CD4-positive, alpha-beta memory T cell (primary cell): Measurements from ENCODE around the gene CD2AP. TPM values are rescaled to one million over a fixed set of nuclear protein-coding genes. Genes with fewer than 3 reads are reported as not detected.
"Not testable (repeated sequence)": the region's sequence is repeated elsewhere in the genome, so short reads cannot be mapped to it uniquely, and the experiment has no call there.

Experiments
- CTCF ChIA-PET: fragments of 350-600 bp; sonication (Branson Sonifier 250); formaldehyde crosslinking; loops from one replicate; lab custom pipeline; 2021; ENCODE audit warnings: inconsistent platforms; ENCODE audit not compliant: partially characterized antibody; lab: Charles Lee
- POLR2A ChIA-PET: fragments of 350-600 bp; sonication (Branson Sonifier 250); formaldehyde crosslinking; loops from one replicate; lab custom pipeline; 2021; ENCODE audit not compliant: partially characterized antibody; lab: Charles Lee
- DNase-seq, 5 donors: peaks; one replicate each; pipeline versions ENCODE4 v3.0.0 to v3.0.0-alpha.2; 2020 to 2022; ENCODE audit warnings: mixed read lengths in 1 of 5
- H3K27ac ChIP-seq: one replicate; pipeline ENCODE4 v1.7.0; 2013; ENCODE audit warnings: low read depth, low read length
- H3K27me3 ChIP-seq: 2 replicates; pipeline ENCODE4 v1.7.0; 2013; ENCODE audit warnings: mild to moderate bottlenecking, low read length, moderate library complexity; ENCODE audit not compliant: insufficient read depth
- H3K36me3 ChIP-seq: 2 replicates; pipeline ENCODE4 v1.7.0; 2013; ENCODE audit warnings: mild to moderate bottlenecking, low read length, moderate library complexity; ENCODE audit not compliant: insufficient read depth
- H3K4me1 ChIP-seq: 2 replicates; pipeline ENCODE4 v1.7.0; 2013; ENCODE audit warnings: mild to moderate bottlenecking, low read length, moderate library complexity; ENCODE audit not compliant: insufficient read depth
- H3K4me3 ChIP-seq, 2 donors: one replicate each; pipeline ENCODE4 v1.7.0; 2013; ENCODE audit warnings: low read length in 2 of 2, mild to moderate bottlenecking in 1 of 2
- H3K9me3 ChIP-seq, 2 donors: one replicate each; pipeline ENCODE4 v1.7.0; 2013; ENCODE audit warnings: low read length in 2 of 2, control low read depth in 1 of 2; ENCODE audit not compliant: control insufficient read depth in 1 of 2
- H3K27ac Mint-ChIP-seq, 7 donors: one replicate each; pipeline ENCODE4 v1.8.0; 2020 to 2021; ENCODE audit warnings: mixed read lengths in 7 of 7, mild to moderate bottlenecking in 6 of 7, inconsistent platforms in 3 of 7, moderate library complexity in 3 of 7
- H3K27me3 Mint-ChIP-seq, 2 donors: one replicate each; pipeline ENCODE4 v1.8.0; 2020 to 2021; ENCODE audit warnings: mixed read lengths in 2 of 2
- H3K36me3 Mint-ChIP-seq, 2 donors: one replicate each; pipeline ENCODE4 v1.8.0; 2020 to 2021; ENCODE audit warnings: mixed read lengths in 2 of 2, inconsistent platforms in 1 of 2, mild to moderate bottlenecking in 1 of 2
- H3K4me1 Mint-ChIP-seq, 4 donors: one replicate each; pipeline ENCODE4 v1.8.0; 2020 to 2021; ENCODE audit warnings: mixed read lengths in 4 of 4, mild to moderate bottlenecking in 1 of 4
- H3K4me3 Mint-ChIP-seq, 8 donors: one replicate each; pipeline ENCODE4 v1.8.0; 2020 to 2021; ENCODE audit warnings: mixed read lengths in 8 of 8, mild to moderate bottlenecking in 7 of 8, moderate library complexity in 6 of 8, inconsistent platforms in 3 of 8
- H3K9me3 Mint-ChIP-seq, 8 donors: one replicate each; pipeline ENCODE4 v1.8.0; 2020 to 2021; ENCODE audit warnings: mixed read lengths in 8 of 8, mild to moderate bottlenecking in 5 of 8, inconsistent platforms in 3 of 8, moderate library complexity in 1 of 8
- intact Hi-C: fragments of 100-400 bp; cut with micrococcal nuclease; formaldehyde crosslinking; loops from one replicate; pipeline ENCODE4 v1.15.1; 2023
- polyA plus RNA-seq, 2 donors: library from polyadenylated mRNA; unstranded; fragments of 300-500 nt; fragmentation: Illumina TruSeq; gene quantifications; one replicate each; pipeline ENCODE4 v1.2.3, GENCODE V29; 2021
- total RNA-seq, 2 experiments: library from RNA; stranded (reverse); gene quantifications; one replicate each; pipeline ENCODE4 v1.2.3, GENCODE V29; 2021

CD2AP gene
- total and polyA plus RNA-seq, 4 experiments from 2014 or later = 3.5 to 25.8 (median 17.1) TPM

DNA sequence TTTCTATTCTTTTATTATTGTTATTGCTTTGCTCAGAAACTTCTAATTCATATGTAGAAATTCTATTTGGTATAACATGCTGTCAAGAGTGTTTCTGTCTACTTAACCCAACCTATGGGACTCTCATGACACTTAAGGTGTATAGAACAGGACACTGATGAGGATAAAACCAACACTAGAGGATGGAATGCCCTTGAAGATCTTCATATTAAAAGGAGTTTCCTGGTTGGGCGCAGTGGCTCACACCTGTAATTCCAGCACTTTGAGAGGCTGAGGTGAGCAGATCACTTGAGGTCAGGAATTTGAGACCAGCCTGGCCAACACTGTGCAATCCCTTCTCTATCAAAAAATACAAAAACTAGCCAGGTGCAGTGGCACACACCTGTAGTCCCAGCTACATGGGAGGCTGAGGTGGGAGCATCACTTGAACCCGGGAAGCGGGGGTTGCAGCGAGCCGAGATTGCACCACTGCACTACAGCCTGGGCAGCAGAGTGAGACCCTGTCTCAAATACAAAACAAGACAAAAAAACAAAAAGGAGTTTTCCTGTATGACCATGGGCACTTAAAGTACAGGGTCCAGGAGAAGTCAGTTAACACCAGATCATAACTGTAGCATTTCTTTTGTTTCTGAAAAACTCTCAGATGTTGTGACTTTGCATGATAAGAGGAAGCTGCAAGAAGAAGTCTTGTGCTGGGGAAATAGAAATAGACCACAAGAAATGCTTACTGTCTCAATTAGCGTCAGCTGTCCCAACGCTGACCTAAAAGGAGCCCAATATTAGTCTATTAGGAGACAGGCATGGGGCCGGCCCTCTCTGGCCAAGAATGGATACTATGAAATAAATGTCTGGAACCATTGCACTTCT lies 38.9 kb upstream of the CD2AP start:
- Mint-ChIP-seq H3K9me3 (peaks cover 0 to 6% (median 0%) of the 10 kb centered on the region in 8 donors), H3K4me1 (peaks cover 0 to 3% (median 0%) of the 10 kb centered on the region in 4 donors), H3K27me3 (peaks cover 1 to 2% of the 10 kb centered on the region in 2 donors), H3K27ac (no peak overlapping the region), H3K36me3 (no peaks in the 10 kb centered on the region), H3K4me3 (no peak overlapping the region)
- H3K4me1 ChIP-seq = no peaks in the 10 kb centered on the region
- POLR2A ChIA-PET = no interaction called here
- no peak for DNase-seq
- intact Hi-C loops = no loop called here
- no peaks in the 10 kb centered on the region for H3K36me3 ChIP-seq
- H3K4me3 ChIP-seq = no peak overlapping the region
- no peaks in the 10 kb centered on the region for H3K9me3 ChIP-seq
- no peaks in the 10 kb centered on the region for H3K27me3 ChIP-seq
- CTCF ChIA-PET = no interaction called here
- H3K27ac ChIP-seq = no peak overlapping the region

DNA sequence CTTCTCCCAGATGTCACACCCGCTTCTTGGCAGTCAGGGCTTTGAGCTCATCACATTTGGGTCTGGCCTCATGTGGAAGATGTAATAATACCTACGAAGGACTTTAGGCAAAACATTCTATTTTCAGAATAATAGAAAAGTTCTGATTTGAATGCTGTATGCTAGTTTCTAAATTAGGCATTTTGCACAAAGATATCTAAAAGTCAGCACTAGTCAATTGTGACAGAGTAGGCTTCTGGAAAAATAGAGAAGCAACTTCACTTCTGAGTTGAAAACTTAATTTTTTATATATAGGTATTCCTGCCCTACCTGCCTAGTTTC lies 38.3 kb upstream of the CD2AP start:
- no peaks in the 10 kb centered on the region for H3K27me3 ChIP-seq
- H3K36me3 ChIP-seq = no peaks in the 10 kb centered on the region
- H3K9me3 Mint-ChIP-seq = peaks cover 0 to 6% (median 0%) of the 10 kb centered on the region in 8 donors
- H3K4me3 Mint-ChIP-seq = no peak overlapping the region
- no peak for DNase-seq
- CTCF ChIA-PET = no interaction called here
- POLR2A ChIA-PET = no interaction called here
- H3K27ac Mint-ChIP-seq = no peak overlapping the region
- peaks cover 0 to 3% (median 0%) of the 10 kb centered on the region in 4 donors for H3K4me1 Mint-ChIP-seq
- H3K9me3 ChIP-seq = no peaks in the 10 kb centered on the region
- no peaks in the 10 kb centered on the region for H3K4me1 ChIP-seq
- H3K36me3 Mint-ChIP-seq = no peaks in the 10 kb centered on the region
- no peak overlapping the region for H3K27ac ChIP-seq
- intact Hi-C loops = no loop called here
- H3K4me3 ChIP-seq = no peak overlapping the region
- H3K27me3 Mint-ChIP-seq = peaks cover 1 to 2% of the 10 kb centered on the region in 2 donors

DNA sequence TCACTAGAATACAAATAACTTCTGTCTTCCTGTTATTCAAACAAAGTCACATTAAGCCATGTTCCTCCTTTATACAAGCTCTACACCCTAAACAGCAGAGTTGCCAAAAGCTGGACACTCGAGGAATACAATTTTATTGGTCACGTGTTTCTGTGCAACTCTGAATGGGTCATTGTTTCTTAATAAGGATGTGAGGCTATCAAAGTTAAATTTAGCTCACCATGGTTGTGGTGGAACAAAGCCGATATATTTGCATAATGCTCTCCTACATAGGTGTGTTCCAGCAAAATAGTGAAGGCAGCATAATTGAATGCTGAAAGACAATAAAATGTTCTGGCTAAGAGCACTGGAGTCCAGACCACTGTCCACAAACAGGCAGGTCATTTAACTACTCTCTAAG lies 36.9 kb upstream of the CD2AP start:
- H3K4me3 ChIP-seq = no peak overlapping the region
- no peak for DNase-seq
- no peak overlapping the region for H3K27ac ChIP-seq
- H3K27me3 ChIP-seq = no peaks in the 10 kb centered on the region
- CTCF ChIA-PET = no interaction called here
- no peaks in the 10 kb centered on the region for H3K9me3 ChIP-seq
- no peak overlapping the region for H3K27ac Mint-ChIP-seq
- intact Hi-C loops = no loop called here
- H3K4me3 Mint-ChIP-seq = no peak overlapping the region
- H3K4me1 Mint-ChIP-seq = peaks cover 0 to 3% (median 0%) of the 10 kb centered on the region in 4 donors
- H3K36me3 Mint-ChIP-seq = no peaks in the 10 kb centered on the region
- H3K9me3 Mint-ChIP-seq = peaks cover 0 to 2% (median 0%) of the 10 kb centered on the region in 8 donors
- no peaks in the 10 kb centered on the region for H3K36me3 ChIP-seq
- H3K4me1 ChIP-seq = no peaks in the 10 kb centered on the region
- peaks cover 1% of the 10 kb centered on the region in 2 donors for H3K27me3 Mint-ChIP-seq
- POLR2A ChIA-PET = no interaction called here

DNA sequence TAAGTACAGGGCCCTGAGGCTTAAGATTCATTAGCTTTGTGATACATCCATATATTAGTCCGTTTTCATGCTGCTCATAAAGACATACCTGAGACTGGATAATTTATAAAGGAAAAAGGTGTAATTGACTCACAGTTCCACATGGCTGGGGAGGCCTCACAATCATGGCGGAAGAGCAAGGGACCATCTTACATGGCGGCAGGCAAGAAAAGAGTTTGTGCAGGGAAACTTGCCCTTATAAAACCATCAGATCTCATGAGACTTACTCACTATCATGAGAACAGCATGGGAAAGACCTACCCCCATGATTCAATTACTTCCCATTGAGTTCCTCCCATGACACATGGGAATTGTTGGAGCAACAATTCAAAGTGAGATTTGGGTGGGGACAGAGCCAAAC lies 32.6 kb upstream of the CD2AP start:
- CTCF ChIA-PET, H3K9me3 ChIP-seq, POLR2A ChIA-PET, H3K27ac ChIP-seq, H3K4me3 Mint-ChIP-seq, DNase-seq, H3K36me3 Mint-ChIP-seq, intact Hi-C loops, H3K4me3 ChIP-seq, H3K4me1 ChIP-seq, H3K27ac Mint-ChIP-seq, H3K9me3 Mint-ChIP-seq, H3K27me3 Mint-ChIP-seq, H3K36me3 ChIP-seq, H3K27me3 ChIP-seq: not testable (repeated sequence)
- peaks cover 2 to 10% (median 6%) of the 10 kb centered on the region in 4 donors for H3K4me1 Mint-ChIP-seq

DNA sequence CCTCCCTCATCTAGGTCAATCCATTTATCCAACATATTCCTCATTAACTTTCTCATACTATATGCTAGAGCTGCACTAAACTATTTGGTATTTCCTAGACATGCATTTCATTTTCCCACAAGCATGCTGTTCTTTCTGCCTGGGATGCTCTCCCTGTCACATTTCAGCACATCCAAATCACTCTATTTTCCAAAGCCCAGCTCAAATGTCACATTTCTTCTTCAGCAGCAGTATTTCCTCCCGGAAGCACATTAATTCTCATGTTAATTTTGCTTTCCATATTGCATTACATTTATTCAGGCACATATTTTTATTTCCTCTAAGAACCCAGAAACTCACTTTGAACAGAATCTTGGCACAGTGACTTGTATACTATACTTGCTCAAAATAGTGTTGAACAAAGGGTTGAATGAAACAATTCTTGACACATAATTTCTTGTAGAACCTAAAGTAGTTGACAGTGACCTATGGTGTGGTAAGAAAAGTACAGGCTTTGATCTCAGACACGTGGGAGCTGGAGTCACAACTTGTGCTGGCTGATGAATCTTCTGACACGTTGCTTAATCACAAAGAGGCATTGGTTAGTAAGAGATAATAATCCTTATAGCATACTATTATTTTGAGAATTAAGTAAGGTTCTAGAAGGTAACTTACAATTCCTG lies 30.8 kb upstream of the CD2AP start:
- Mint-ChIP-seq H3K36me3 (no peaks in the 10 kb centered on the region), H3K27me3 (peaks cover 0 to 1% of the 10 kb centered on the region in 2 donors), H3K27ac (no peak overlapping the region), H3K4me1 (peaks cover 2 to 10% (median 6%) of the 10 kb centered on the region in 4 donors), H3K9me3 (peaks cover 0 to 1% (median 0%) of the 10 kb centered on the region in 8 donors), H3K4me3 (no peak overlapping the region)
- CTCF ChIA-PET = interaction anchor here (0.6 kb wide), 1 partner anchor 21 kb away, joined by 3 read pairs; no protein-coding TSS in a partner anchor
- no peaks in the 10 kb centered on the region for H3K9me3 ChIP-seq
- no peak overlapping the region for H3K27ac ChIP-seq
- DNase-seq = peak in 1 of 5 donors; percentile 0
- no peaks in the 10 kb centered on the region for H3K4me1 ChIP-seq
- H3K36me3 ChIP-seq = no peaks in the 10 kb centered on the region
- POLR2A ChIA-PET = no interaction called here
- no peak overlapping the region for H3K4me3 ChIP-seq
- no peaks in the 10 kb centered on the region for H3K27me3 ChIP-seq
- intact Hi-C loops = no loop called here

DNA sequence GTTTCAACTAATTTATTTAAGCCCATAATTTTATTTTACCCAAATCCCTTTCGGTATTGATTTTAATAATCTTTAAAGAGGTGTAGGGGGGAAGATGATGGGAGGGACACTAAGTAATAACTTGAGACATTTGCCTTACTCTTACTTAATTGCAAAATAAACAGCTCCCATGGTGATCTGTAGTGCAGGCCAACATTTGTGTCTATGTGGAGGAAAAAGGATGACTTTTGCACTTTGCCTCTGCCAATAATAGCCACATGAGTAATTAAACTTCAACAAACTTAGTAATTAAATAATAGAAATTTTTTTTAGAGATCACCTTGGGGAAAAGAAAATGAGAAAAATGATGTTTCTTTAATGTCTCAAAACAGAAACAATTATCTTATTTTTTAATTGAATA lies 29.9 kb upstream of the CD2AP start:
- POLR2A ChIA-PET = no interaction called here

DNA sequence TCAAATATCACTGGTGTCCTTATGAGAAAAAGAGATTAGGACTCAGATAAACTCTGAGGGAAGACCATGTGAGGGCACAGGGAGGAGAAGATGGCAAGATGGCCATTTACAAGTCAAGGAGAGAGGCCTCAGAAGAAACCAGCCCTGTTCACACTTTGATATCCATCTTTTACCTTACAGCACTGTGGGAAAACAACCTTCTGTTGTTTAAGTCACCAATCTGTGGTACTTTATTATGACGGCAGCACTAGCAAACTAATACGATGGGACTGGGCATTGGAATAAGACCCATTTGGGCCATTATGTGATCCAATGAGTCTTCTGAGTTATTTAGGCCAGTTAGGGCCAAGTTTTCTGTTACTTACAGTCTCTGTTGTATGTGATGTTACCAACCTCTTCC lies 26.4 kb upstream of the CD2AP start:
- no peaks in the 10 kb centered on the region for H3K27me3 Mint-ChIP-seq
- intact Hi-C loops = no loop called here
- H3K27ac Mint-ChIP-seq = no peak overlapping the region
- H3K36me3 Mint-ChIP-seq = no peaks in the 10 kb centered on the region
- H3K4me3 ChIP-seq = no peak overlapping the region
- DNase-seq = no peak
- no peaks in the 10 kb centered on the region for H3K36me3 ChIP-seq
- H3K27ac ChIP-seq = no peak overlapping the region
- H3K9me3 Mint-ChIP-seq = no peaks in the 10 kb centered on the region
- CTCF ChIA-PET = no interaction called here
- H3K9me3 ChIP-seq = no peaks in the 10 kb centered on the region
- peaks cover 2 to 20% (median 6%) of the 10 kb centered on the region in 4 donors for H3K4me1 Mint-ChIP-seq
- peaks cover 3% of the 10 kb centered on the region for H3K4me1 ChIP-seq
- POLR2A ChIA-PET = no interaction called here
- no peak overlapping the region for H3K4me3 Mint-ChIP-seq
- no peaks in the 10 kb centered on the region for H3K27me3 ChIP-seq

More for the DNA sequence above, 29.9 kb upstream of the CD2AP start:
- intact Hi-C loops = no loop called here
- Mint-ChIP-seq H3K9me3 (peaks cover 0 to 1% (median 0%) of the 10 kb centered on the region in 8 donors), H3K4me1 (peaks cover 2 to 10% (median 6%) of the 10 kb centered on the region in 4 donors), H3K36me3 (no peaks in the 10 kb centered on the region), H3K27me3 (peaks cover 0 to 1% of the 10 kb centered on the region in 2 donors), H3K4me3 (no peak overlapping the region), H3K27ac (no peak overlapping the region)
- no peak for DNase-seq
- CTCF ChIA-PET = no interaction called here
- no peaks in the 10 kb centered on the region for H3K4me1 ChIP-seq
- no peak overlapping the region for H3K27ac ChIP-seq
- H3K4me3 ChIP-seq = no peak overlapping the region
- no peaks in the 10 kb centered on the region for H3K27me3 ChIP-seq
- H3K36me3 ChIP-seq = no peaks in the 10 kb centered on the region
- H3K9me3 ChIP-seq = no peaks in the 10 kb centered on the region
